ENCODE data around the gene RAB11FIP5.
"Not testable (repeated sequence)": the region's sequence is repeated elsewhere in the genome, so short reads cannot be mapped to it uniquely, and the experiment has no call there.

Gene RAB11FIP5

DNA sequence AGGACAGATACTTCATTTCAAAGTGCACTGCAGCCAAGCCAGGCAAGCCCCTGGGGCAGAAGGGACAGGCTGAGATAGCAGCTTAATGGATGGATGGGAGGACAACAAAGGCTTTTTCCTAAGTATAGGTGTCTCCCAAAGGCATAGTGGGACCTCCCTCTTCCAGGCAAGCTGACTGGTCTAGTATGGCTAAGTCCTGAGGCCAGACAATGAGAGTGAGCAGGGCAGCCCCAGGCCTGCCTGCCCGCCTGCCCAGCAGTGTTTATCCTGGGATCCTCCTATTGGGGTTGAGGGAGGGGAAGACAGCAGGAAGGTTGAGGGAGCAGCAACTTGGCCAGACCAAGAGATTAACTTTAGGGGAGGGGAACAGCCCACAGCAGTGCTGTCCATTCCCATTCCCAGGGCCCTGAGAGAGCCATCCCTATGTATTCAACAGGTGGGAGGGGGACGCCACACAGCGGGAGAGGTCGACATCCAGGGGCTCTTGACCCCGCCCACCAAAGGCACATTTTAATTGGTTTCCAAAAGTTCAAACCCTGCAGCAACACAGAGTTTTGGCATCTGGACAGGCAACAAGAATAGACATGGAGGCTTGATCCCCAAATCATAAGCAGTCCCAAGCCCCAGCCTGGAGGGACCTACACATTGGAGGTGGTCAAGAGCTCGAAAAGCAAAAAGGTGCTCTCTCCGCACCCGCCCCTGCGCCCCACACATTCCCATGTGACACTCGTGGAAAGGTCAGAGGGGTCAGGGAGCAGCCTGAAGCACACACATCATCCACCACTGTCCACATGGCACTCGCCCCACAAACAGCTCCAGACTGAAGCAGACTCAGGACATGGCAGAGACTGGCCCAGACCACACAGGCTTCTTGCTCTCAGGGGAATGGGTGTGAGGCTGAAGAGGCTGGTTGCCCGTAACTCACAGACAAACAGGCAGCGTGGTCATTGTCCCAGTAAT is 38.4 kb downstream of the RAB11FIP5 start:
- CTCF ChIA-PET, result interaction anchor here (0.8 kb wide), 1 partner anchor 10 kb away, joined by 3 read pairs; no protein-coding TSS in a partner anchor
- peaks cover 17% of the 10 kb centered on the region for H3K27me3 Mint-ChIP-seq

GRCh38 chr2:73072416-73072815 is 40.3 kb downstream of the RAB11FIP5 start:
- peak overlapping the region; percentile 22 for H3K27ac Mint-ChIP-seq
- CTCF ChIA-PET, result interaction anchor here (0.5 to 1.2 kb wide), 3 partner anchors 16 to 105 kb away, joined by 3 to 5 read pairs (median 3); no protein-coding TSS in a partner anchor
- H3K4me3 Mint-ChIP-seq, result peak overlapping the region; percentile 80
- peaks cover 2% of the 10 kb centered on the region for H3K36me3 Mint-ChIP-seq
- H3K27me3 Mint-ChIP-seq, result peaks cover 22% of the 10 kb centered on the region
- DNase-seq, result no peak
- peaks cover 30% of the 10 kb centered on the region for H3K4me1 Mint-ChIP-seq
- no peaks in the 10 kb centered on the region for H3K9me3 Mint-ChIP-seq

More for the DNA sequence above, 38.4 kb downstream of the RAB11FIP5 start:
- Mint-ChIP-seq H3K9me3 (no peaks in the 10 kb centered on the region), H3K36me3 (no peaks in the 10 kb centered on the region), H3K4me1 (peaks cover 18% of the 10 kb centered on the region), H3K27ac (no peak overlapping the region), H3K4me3 (no peak overlapping the region)
- DNase-seq, result no peak

DNA sequence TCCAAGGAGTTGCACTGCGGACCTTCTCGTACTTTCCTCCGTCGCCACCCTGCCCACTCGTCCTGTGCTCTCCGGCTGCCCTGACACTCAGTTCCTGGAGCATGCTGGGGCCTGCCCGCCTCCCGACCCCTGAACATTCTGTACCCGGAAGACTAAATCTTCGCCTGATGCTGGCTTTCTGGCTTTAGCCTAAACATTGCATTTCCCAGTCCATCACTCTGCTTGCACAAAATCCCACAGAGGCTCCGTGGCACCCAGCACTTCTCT is 40.7 kb downstream of the RAB11FIP5 start:
- Mint-ChIP-seq H3K27ac (peak overlapping the region; percentile 91), H3K27me3 (peaks cover 22% of the 10 kb centered on the region), H3K4me1 (peaks cover 30% of the 10 kb centered on the region), H3K36me3 (peaks cover 3% of the 10 kb centered on the region), H3K9me3 (no peaks in the 10 kb centered on the region), H3K4me3 (peak overlapping the region; percentile 80)
- CTCF ChIA-PET, result interaction anchor here (0.8 to 1.2 kb wide), 2 partner anchors 73 to 105 kb away, joined by 3 to 5 read pairs; no protein-coding TSS in a partner anchor
- DNase-seq, result peak; percentile 44

- CTCF ChIA-PET, result no interaction called here
- no peaks in the 10 kb centered on the region for H3K9me3 Mint-ChIP-seq
- peak; percentile 96 for DNase-seq
- H3K4me1 Mint-ChIP-seq, result peaks cover 30% of the 10 kb centered on the region
- peaks cover 3% of the 10 kb centered on the region for H3K36me3 Mint-ChIP-seq
- peak within 1 kb of the TSS; percentile 80 for H3K4me3 Mint-ChIP-seq
- peak within 1 kb of the TSS; percentile 91 for H3K27ac Mint-ChIP-seq
- peaks cover 22% of the 10 kb centered on the region for H3K27me3 Mint-ChIP-seq
Observed at GRCh38 chr2:73071360-73072128, 41.2 kb downstream of the RAB11FIP5 start, which contains the start of gene SFXN5. Gene SFXN5, minus strand, starts transcription at chr2:73071712. Its CDS starts 7 bp downstream, at chr2:73071705.

- DNase-seq, result peak; percentile 61
- H3K27me3 Mint-ChIP-seq, result peaks cover 22% of the 10 kb centered on the region
- H3K9me3 Mint-ChIP-seq, result no peaks in the 10 kb centered on the region
- peaks cover 33% of the 10 kb centered on the region for H3K4me1 Mint-ChIP-seq
- H3K27ac Mint-ChIP-seq, result peak overlapping the region; percentile 91
- H3K4me3 Mint-ChIP-seq, result peak overlapping the region; percentile 80
- H3K36me3 Mint-ChIP-seq, result peaks cover 3% of the 10 kb centered on the region
- CTCF ChIA-PET, result no interaction called here
Observed at GRCh38 chr2:73070643-73071359, 41.9 kb downstream of the RAB11FIP5 start.

- no peaks in the 10 kb centered on the region for H3K9me3 Mint-ChIP-seq
- peak overlapping the region; percentile 80 for H3K4me3 Mint-ChIP-seq
- H3K4me1 Mint-ChIP-seq, result peaks cover 36% of the 10 kb centered on the region
- H3K36me3 Mint-ChIP-seq, result peaks cover 3% of the 10 kb centered on the region
- no peak overlapping the region for H3K27ac Mint-ChIP-seq
- CTCF ChIA-PET, result interaction anchor here (1.0 kb wide), 1 partner anchor 107 kb away, joined by 4 read pairs; no protein-coding TSS in a partner anchor
- H3K27me3 Mint-ChIP-seq, result peaks cover 22% of the 10 kb centered on the region
- DNase-seq, result no peak
Observed at GRCh38 chr2:73069855-73070642, 42.7 kb downstream of the RAB11FIP5 start.

GRCh38 chr2:73069041-73069854 is 43.5 kb downstream of the RAB11FIP5 start:
- H3K4me3 Mint-ChIP-seq, result peak overlapping the region; percentile 80
- peaks cover 22% of the 10 kb centered on the region for H3K27me3 Mint-ChIP-seq
- peaks cover 36% of the 10 kb centered on the region for H3K4me1 Mint-ChIP-seq
- no peak for DNase-seq
- CTCF ChIA-PET, result interaction anchor here (1.0 kb wide), 1 partner anchor 108 kb away, joined by 4 read pairs; no protein-coding TSS in a partner anchor
- H3K27ac Mint-ChIP-seq, result no peak overlapping the region
- H3K36me3 Mint-ChIP-seq, result peaks cover 3% of the 10 kb centered on the region
- no peaks in the 10 kb centered on the region for H3K9me3 Mint-ChIP-seq

DNA sequence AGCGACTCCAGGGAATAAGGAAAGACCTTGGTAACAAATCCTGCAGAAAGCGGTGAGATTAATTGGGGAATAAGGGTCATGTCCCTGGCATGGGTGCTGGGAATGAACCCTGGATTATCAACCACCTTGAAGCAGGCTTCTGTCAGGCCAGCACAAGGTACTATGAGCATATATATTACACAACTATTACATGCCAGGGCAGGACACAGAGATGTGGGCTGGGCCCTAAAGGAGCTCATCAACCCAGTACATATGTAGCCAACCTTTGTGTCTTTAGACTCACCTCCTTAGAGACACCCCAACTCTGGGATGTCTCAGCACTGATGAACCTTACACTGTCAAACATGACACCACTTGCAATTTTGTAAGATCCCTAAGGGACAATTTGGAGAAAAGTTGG is 44.6 kb downstream of the RAB11FIP5 start:
- Mint-ChIP-seq H3K4me3 (no peak overlapping the region), H3K27me3 (peaks cover 22% of the 10 kb centered on the region), H3K4me1 (peaks cover 36% of the 10 kb centered on the region), H3K27ac (no peak overlapping the region), H3K36me3 (peaks cover 3% of the 10 kb centered on the region), H3K9me3 (no peaks in the 10 kb centered on the region)
- CTCF ChIA-PET, result interaction anchor here (1.3 kb wide), 1 partner anchor 110 kb away, joined by 4 read pairs; no protein-coding TSS in a partner anchor
- no peak for DNase-seq

DNA sequence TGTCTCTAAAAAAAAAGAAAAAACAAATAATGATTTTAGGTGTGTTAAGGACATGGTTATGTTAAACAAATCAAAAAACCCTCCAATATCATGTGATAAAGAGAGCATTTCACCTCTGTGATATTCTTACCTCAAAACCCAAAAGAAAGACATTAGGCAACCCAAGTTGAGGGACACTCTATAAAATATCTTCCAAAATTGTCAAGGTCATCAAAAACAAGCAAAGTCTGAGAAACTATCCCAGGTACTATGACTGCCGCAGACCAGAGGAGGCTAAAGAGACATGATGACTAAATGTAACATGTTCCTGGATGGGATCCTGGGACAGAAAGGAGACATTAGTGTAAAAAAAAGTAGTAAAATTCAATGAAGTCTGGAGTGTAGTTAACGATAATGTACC is 45.7 kb downstream of the RAB11FIP5 start:
- H3K4me1 Mint-ChIP-seq, result peaks cover 32% of the 10 kb centered on the region
- no peak overlapping the region for H3K27ac Mint-ChIP-seq
- H3K9me3 Mint-ChIP-seq, result no peaks in the 10 kb centered on the region
- DNase-seq, result no peak
- peaks cover 3% of the 10 kb centered on the region for H3K36me3 Mint-ChIP-seq
- no peak overlapping the region for H3K4me3 Mint-ChIP-seq
- H3K27me3 Mint-ChIP-seq, result peaks cover 26% of the 10 kb centered on the region
- CTCF ChIA-PET, result interaction anchor here (1.3 kb wide), 1 partner anchor 111 kb away, joined by 4 read pairs; no protein-coding TSS in a partner anchor

DNA sequence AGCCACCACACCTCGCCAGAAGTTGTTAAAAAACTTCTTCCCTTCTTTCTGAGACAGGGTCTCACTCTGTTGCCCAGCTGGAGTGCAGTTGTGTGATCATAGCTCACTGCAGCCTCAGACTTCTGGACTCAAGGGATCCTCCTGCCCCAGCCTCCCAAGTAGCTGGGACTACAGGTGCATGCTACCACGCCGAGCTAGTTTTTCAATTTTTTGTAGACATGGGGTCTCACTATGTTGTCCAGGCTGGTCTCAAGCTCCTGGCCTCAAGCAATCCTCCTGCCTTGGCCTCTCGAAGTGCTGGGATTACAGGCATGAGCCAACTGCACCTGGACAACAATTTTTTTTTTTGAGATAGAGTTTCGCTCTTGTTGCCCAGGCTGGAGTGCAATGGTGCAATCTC is 47.7 kb downstream of the RAB11FIP5 start:
- H3K36me3 Mint-ChIP-seq, H3K4me3 Mint-ChIP-seq, DNase-seq, H3K9me3 Mint-ChIP-seq, CTCF ChIA-PET, H3K27ac Mint-ChIP-seq: not testable (repeated sequence)
- H3K4me1 Mint-ChIP-seq, result peaks cover 24% of the 10 kb centered on the region
- H3K27me3 Mint-ChIP-seq, result peaks cover 13% of the 10 kb centered on the region

- H3K27ac Mint-ChIP-seq, result no peak overlapping the region
- H3K4me1 Mint-ChIP-seq, result peaks cover 15% of the 10 kb centered on the region
- DNase-seq, result no peak
- H3K36me3 Mint-ChIP-seq, result peaks cover 3% of the 10 kb centered on the region
- H3K4me3 Mint-ChIP-seq, result no peak overlapping the region
- H3K9me3 Mint-ChIP-seq, result no peaks in the 10 kb centered on the region
- CTCF ChIA-PET, result no interaction called here
- peaks cover 8% of the 10 kb centered on the region for H3K27me3 Mint-ChIP-seq
Observed at GRCh38 chr2:73063909-73064875, 48.6 kb downstream of the RAB11FIP5 start.

DNA sequence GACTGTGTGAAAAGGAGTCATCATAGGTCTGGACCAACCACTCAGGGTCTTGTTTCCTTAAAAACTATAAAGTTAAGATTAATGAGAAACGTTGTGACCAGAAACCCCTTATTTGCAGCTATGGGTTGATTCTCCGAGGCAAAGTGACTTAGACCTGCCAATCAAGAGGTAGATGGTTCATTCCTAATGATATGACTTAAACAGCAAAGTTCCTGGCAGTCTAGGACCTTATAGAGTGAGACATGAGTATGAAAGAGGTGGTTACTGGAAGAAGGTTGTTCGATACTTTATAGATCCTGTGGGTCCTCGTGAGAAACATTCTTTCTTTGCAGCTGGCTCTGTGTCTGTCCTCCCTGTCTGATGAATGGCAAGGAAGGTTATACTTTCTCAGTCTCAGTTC is 49.3 kb downstream of the RAB11FIP5 start:
- no peak for DNase-seq
- no peak overlapping the region for H3K27ac Mint-ChIP-seq
- CTCF ChIA-PET, result interaction anchor here (1.3 kb wide), 1 partner anchor 17 kb away, joined by 3 read pairs; no protein-coding TSS in a partner anchor
- H3K36me3 Mint-ChIP-seq, result peaks cover 1% of the 10 kb centered on the region
- H3K9me3 Mint-ChIP-seq, result no peaks in the 10 kb centered on the region
- H3K4me1 Mint-ChIP-seq, result peaks cover 10% of the 10 kb centered on the region
- peaks cover 4% of the 10 kb centered on the region for H3K27me3 Mint-ChIP-seq
- no peak overlapping the region for H3K4me3 Mint-ChIP-seq

All from activated naive CD4-positive, alpha-beta T cell treated with anti-CD3 and anti-CD28 coated beads, Interleukin-2, amount 10 ng/mL, durations not matched to agents 7 days and 5 days (primary cell).